HG02798 (cell line): ENCODE measurements around the gene CRB2.
"Not testable (repeated sequence)": the region's sequence is repeated elsewhere in the genome, so short reads cannot be mapped to it uniquely, and the experiment has no call there.

Experiments
- ATAC-seq: cut with Tn5 transposase; IDR thresholded peaks from one replicate; pipeline ENCODE4 v1.9.1; 2021; ENCODE audit warnings: mild to moderate bottlenecking; ENCODE audit not compliant: unreplicated experiment, poor library complexity

The CRB2 gene

DNA sequence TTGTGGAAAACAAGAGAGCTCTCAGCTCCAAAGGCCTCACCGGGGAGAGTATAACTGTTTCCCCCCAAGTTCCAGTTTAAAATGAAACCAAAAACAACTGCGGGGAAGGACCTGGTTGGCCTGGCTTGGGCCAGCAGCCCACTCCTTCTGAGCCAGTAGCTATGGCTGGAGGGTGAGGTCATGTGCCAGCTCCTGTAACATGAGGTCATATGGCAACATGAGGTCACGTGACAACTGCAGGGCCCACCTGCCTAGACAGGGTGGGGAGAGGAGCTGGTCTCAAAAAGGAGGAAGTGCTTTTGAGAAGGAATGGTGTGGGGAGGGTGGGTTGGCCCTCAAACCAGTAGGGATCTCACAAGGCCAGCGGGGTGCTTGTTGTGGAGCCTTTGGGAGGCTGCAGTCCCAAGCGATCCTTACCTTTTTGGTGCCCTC is 29.3 kb upstream of the CRB2 start:
- no peak for ATAC-seq

DNA sequence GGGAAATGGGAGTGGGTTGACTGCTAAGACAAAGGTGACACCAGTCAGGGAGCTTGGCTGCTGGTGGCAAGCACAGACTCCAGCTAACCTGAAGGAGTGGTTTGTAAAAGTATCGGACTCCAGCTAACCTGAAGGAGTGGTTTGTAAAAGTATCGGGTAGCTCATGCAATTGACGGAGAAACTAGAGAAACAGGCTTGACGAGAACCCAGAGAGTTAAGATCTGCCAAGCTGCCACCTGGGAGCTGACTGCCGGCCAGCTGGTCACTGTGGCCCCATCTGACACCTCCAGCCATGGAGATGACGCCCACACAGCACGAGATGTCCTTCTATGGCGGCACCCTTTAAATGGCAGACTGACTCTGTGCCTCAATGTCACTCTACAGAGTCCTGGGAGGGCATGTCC is 28.3 kb upstream of the CRB2 start:
- no peak for ATAC-seq

DNA sequence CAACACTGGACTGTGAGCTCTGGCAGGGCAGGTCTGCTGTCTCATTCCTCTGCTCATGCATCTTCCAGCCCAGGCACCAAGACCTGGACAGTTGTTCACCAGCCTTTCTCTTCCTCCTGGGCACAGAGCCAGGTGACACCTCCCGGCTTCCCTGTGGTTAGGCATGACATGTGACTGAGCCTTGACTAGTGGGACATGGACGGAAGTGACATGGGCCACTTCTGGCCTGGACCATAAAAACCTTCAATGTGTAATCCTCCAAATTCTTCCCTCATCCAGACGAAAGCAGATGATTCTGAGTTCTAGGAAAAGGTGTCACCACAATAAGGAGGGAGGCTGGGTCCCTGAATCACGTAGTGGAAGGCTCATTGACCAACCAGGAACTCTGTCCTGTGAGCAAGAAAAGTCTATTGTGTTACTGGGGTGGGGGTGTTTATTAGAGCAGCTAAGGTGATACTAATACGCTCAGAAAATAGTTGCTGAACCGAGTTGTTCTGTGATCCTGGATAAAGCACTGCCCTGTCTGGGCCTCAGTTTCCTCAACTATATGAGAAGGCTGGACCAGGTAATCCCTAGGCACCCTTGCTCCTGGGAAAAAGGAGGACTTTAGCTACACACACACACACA is 26.6 kb upstream of the CRB2 start:
- no peak for ATAC-seq

DNA sequence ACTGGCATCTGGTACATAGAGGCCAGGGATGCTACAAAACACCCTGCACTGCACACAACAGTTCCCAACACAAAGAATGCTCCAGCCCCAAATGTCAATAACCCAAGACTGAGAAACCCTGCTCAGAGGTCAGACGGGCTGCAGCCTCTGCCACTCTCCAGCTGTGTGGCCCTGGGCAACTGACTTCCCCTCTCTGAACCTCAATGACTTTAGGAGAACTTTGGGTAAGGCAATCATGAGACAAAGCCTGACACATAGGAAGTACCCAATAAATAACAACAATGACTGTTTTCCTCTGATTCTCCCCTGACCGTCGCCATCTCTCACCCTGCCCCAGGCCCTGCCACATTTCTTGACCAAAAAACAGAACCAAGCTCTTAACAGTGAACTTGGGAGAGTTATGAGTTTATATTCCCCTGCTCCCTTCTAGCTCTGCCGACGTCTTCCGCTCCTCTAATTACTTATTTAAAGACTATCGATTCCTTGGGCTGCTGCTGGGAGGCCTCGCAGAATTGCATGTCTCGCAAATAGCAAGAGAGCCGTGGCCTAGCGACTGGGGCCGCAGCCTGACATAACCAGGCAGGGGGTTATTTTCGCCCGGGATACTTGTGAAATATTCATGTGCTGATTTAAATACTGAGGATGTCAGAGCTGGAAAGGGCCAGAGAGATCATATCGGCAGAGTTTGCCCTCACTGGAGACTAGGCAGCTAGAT is 24.5 kb upstream of the CRB2 start:
- no peak for ATAC-seq

DNA sequence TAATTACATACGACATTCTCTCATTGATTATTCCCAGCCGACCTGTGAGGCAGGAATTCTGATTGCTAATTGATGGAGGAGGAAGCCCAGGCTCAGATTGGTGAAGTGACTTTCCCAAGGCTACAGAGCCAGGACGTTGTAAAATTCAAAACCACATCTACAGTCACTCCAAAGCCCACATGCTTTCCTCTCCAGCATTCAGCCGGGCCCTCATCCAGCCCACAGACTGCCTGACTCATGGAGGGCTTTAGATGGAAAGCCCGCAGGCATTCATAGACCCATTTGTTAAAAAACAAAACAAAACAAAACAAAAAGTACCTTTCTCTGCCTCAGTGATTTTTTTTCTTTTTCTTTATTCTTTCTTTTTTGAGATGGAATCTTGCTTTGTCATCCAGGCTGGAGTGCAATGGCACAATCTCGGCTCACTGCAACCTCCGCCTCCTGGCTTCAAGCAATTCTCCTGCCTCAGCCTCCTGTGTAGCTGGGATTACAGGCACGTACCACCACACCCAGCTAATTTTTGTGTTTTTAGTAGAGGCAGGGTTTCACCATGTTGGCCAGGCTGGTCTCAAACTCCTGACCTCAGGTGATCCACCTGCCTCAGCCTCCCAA is 22.8 kb upstream of the CRB2 start:
- not testable (repeated sequence) for ATAC-seq

GRCh38 chr9:123334639-123335038 is 21.4 kb upstream of the CRB2 start:
- ATAC-seq: no peak

GRCh38 chr9:123335193-123335985 is 20.6 kb upstream of the CRB2 start:
- no peak for ATAC-seq

GRCh38 chr9:123335986-123336329 is 20.0 kb upstream of the CRB2 start:
- no peak for ATAC-seq

GRCh38 chr9:123336449-123336848 is 19.5 kb upstream of the CRB2 start:
- no peak for ATAC-seq

- ATAC-seq: no peak
Measured at GRCh38 chr9:123336959-123337358, 19.0 kb upstream of the CRB2 start.

DNA sequence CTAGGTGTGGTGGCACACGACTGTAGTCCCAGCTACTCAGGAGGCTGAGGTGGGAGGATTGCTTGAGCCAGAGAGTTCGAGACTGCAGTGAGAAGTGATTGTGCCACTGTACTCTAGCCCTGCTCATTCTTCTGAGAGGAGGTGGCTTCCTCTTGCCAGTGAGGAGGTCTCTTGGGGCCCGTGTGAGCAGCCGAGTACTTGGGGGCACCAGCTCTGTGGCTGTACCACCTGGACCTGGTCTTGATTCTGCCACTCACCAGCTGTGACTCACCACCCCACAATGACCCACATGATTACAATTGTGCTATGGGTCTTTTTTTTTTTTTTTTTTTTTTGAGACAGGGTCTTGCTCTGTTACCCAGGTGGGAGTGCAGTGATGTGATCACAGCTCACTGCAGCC is 18.0 kb upstream of the CRB2 start:
- ATAC-seq: no peak

GRCh38 chr9:123338710-123339665 is 17.0 kb upstream of the CRB2 start:
- ATAC-seq: peak; percentile 76

GRCh38 chr9:123339666-123340510 is 16.1 kb upstream of the CRB2 start:
- peak; percentile 45 for ATAC-seq

GRCh38 chr9:123341816-123342215 is 14.2 kb upstream of the CRB2 start:
- no peak for ATAC-seq

- no peak for ATAC-seq
Measured at GRCh38 chr9:123342247-123342646, 13.8 kb upstream of the CRB2 start.

- peak; percentile 27 for ATAC-seq
Measured at GRCh38 chr9:123343443-123344191, 12.4 kb upstream of the CRB2 start.

GRCh38 chr9:123344192-123344949 is 11.6 kb upstream of the CRB2 start:
- ATAC-seq: no peak

GRCh38 chr9:123345567-123345955 is 10.4 kb upstream of the CRB2 start:
- no peak for ATAC-seq
